Measurements from ENCODE around the gene PLEKHA6. TPM values are rescaled to one million over a fixed set of nuclear protein-coding genes. Genes with fewer than 3 reads are reported as not detected.

PLEKHA6 gene
- total and polyA plus RNA-seq, 10 donors, result 0.47 to 6.5 (median 2.7) TPM

GRCh38 chr1:204288021-204288588, 71.6 kb downstream of the PLEKHA6 start:
- intact Hi-C loops (cut with DNase I; ENCODE audit: low total_unique reads), result no loop called here
- H3K4me3 ChIP-seq, result no peak overlapping the region
- 63 to 83% (median 72%) methylated on average over 7 to 8 of the region's 8 CpGs for WGBS, 5 donors
- DNase-seq, result no peak
- H3K9me3 ChIP-seq, result no peaks in the 10 kb centered on the region
- H3K4me1 ChIP-seq, result peaks cover 10 to 41% (median 22%) of the 10 kb centered on the region in 6 donors
- no peaks in the 10 kb centered on the region for H3K36me3 ChIP-seq
- no peak for TF ChIP-seq CTCF (IDR thresholded peaks at IDR 0.05 in 8 of 11, conservative IDR thresholded peaks at IDR 0.05 in 3 of 11)
- no peak for TF ChIP-seq POLR2A (IDR thresholded peaks at IDR 0.05)
- TF ChIP-seq POLR2AphosphoS5 (IDR thresholded peaks at IDR 0.05), result no peak
- H3K27me3 ChIP-seq (replicated peaks in 1 of 7), result peaks cover 0 to 7% (median 0%) of the 10 kb centered on the region in 7 donors
- H3K27ac ChIP-seq, result peak overlapping the region in 6 of 8 donors; percentile 30 to 86 (median 77)

- WGBS, 5 donors, result 35 to 49% (median 43%) methylated on average over 8 of the region's 8 CpGs
- TF ChIP-seq POLR2A (IDR thresholded peaks at IDR 0.05), result no peak
- no peak for TF ChIP-seq POLR2AphosphoS5 (IDR thresholded peaks at IDR 0.05)
- TF ChIP-seq CTCF (IDR thresholded peaks at IDR 0.05 in 8 of 11, conservative IDR thresholded peaks at IDR 0.05 in 3 of 11), result no peak
- peak overlapping the region in 7 of 8 donors; percentile 9 to 86 (median 77) for H3K27ac ChIP-seq
Measured at GRCh38 chr1:204287466-204287891, 72.2 kb downstream of the PLEKHA6 start.

GRCh38 chr1:204286831-204287421, 72.8 kb downstream of the PLEKHA6 start:
- DNase-seq, result no peak
- H3K36me3 ChIP-seq, result no peaks in the 10 kb centered on the region
- H3K4me3 ChIP-seq, result peak overlapping the region in 6 of 8 donors; percentile 24 to 63 (median 31)
- H3K27me3 ChIP-seq (replicated peaks in 1 of 7), result peaks cover 0 to 8% (median 0%) of the 10 kb centered on the region in 7 donors
- H3K4me1 ChIP-seq, result peaks cover 10 to 44% (median 22%) of the 10 kb centered on the region in 6 donors
- peak in 1 of 3 donors; percentile 57 for TF ChIP-seq POLR2AphosphoS5 (IDR thresholded peaks at IDR 0.05)
- TF ChIP-seq POLR2A (IDR thresholded peaks at IDR 0.05), result no peak
- TF ChIP-seq CTCF (IDR thresholded peaks at IDR 0.05 in 8 of 11, conservative IDR thresholded peaks at IDR 0.05 in 3 of 11), result peak in 4 of 11 experiments; percentile 22 to 32 (median 24)
- H3K27ac ChIP-seq, result peak overlapping the region in 7 of 8 donors; percentile 65 to 86 (median 77)
- intact Hi-C loops (cut with DNase I; ENCODE audit: low total_unique reads), result no loop called here
- 8 to 16% (median 11%) methylated on average over 8 of the region's 8 CpGs for WGBS, 5 donors
- H3K9me3 ChIP-seq, result no peaks in the 10 kb centered on the region

More at GRCh38 chr1:204287466-204287891, 72.2 kb downstream of the PLEKHA6 start:
- DNase-seq, result no peak
- Histone ChIP-seq H3K36me3 (no peaks in the 10 kb centered on the region), H3K4me1 (peaks cover 10 to 41% (median 22%) of the 10 kb centered on the region in 6 donors), H3K4me3 (peak overlapping the region in 1 of 8 donors; percentile 63), H3K27me3 (replicated peaks in 1 of 7) (peaks cover 0 to 9% (median 0%) of the 10 kb centered on the region in 7 donors), H3K9me3 (no peaks in the 10 kb centered on the region)
- intact Hi-C loops (cut with DNase I; ENCODE audit: low total_unique reads), result no loop called here

- intact Hi-C loops (cut with DNase I; ENCODE audit: low total_unique reads), result no loop called here
- H3K9me3 ChIP-seq, result no peaks in the 10 kb centered on the region
- TF ChIP-seq CTCF (IDR thresholded peaks at IDR 0.05 in 8 of 11, conservative IDR thresholded peaks at IDR 0.05 in 3 of 11) (no peak), POLR2A (IDR thresholded peaks at IDR 0.05) (no peak)
- H3K36me3 ChIP-seq, result no peaks in the 10 kb centered on the region
- DNase-seq, result no peak
- WGBS, 5 donors, result 66 to 85% (median 72%) methylated on average over 5 of the region's 5 CpGs
- peak overlapping the region in 5 of 8 donors; percentile 74 to 86 (median 77) for H3K27ac ChIP-seq
- peak overlapping the region in 3 of 8 donors; percentile 29 to 63 (median 35) for H3K4me3 ChIP-seq
- peaks cover 10 to 44% (median 22%) of the 10 kb centered on the region in 6 donors for H3K4me1 ChIP-seq
- H3K27me3 ChIP-seq (replicated peaks in 1 of 7), result peaks cover 0 to 8% (median 0%) of the 10 kb centered on the region in 7 donors
Measured at GRCh38 chr1:204286315-204286714, 73.4 kb downstream of the PLEKHA6 start.
